WTC11 (cell line): ENCODE measurements around the gene KIF22.

Experiments
- CBFB ChIP-seq: sonication (generic); formaldehyde crosslinking; IDR thresholded peaks from 2 replicates; pipeline ENCODE4 v1.8.1; 2022; ENCODE audit warnings: mild to moderate bottlenecking, low read depth, missing genetic modification reagents
- CTCF ChIP-seq: fragments of 200-600 bp; IDR thresholded peaks from 2 replicates; pipeline ENCODE4 v1.8.0; 2022; ENCODE audit warnings: antibody characterized with exemption
- E2F1 ChIP-seq: sonication (generic); formaldehyde crosslinking; IDR thresholded peaks from 2 replicates; pipeline ENCODE4 v1.8.0; 2022; ENCODE audit warnings: mild to moderate bottlenecking, missing genetic modification reagents
- FOXP4 ChIP-seq: sonication (generic); formaldehyde crosslinking; IDR thresholded peaks from 2 replicates; pipeline ENCODE4 v1.8.0; 2022; ENCODE audit warnings: mild to moderate bottlenecking, missing genetic modification reagents
- IRF1 ChIP-seq: sonication (generic); formaldehyde crosslinking; IDR thresholded peaks from 2 replicates; pipeline ENCODE4 v1.8.0; 2023; ENCODE audit warnings: missing genetic modification reagents
- MAX ChIP-seq: sonication (generic); formaldehyde crosslinking; IDR thresholded peaks from 2 replicates; pipeline ENCODE4 v1.8.0; 2022; ENCODE audit warnings: mild to moderate bottlenecking, missing genetic modification reagents
- MLX ChIP-seq: sonication (generic); formaldehyde crosslinking; IDR thresholded peaks from 2 replicates; pipeline ENCODE4 v1.8.1; 2023; ENCODE audit warnings: mild to moderate bottlenecking, missing genetic modification reagents, moderate library complexity
- NFE2L1 ChIP-seq: sonication (generic); formaldehyde crosslinking; IDR thresholded peaks from 2 replicates; pipeline ENCODE4 v1.8.1; 2023; ENCODE audit warnings: missing genetic modification reagents
- ZNF138 ChIP-seq: sonication (generic); formaldehyde crosslinking; conservative IDR thresholded peaks from 2 replicates; pipeline ENCODE4 v1.8.1; 2022; ENCODE audit warnings: mild to moderate bottlenecking, moderate library complexity, missing genetic modification reagents
- ZNF532 ChIP-seq: fragments of 250-450 bp; sonication (Bioruptor Pico); IDR thresholded peaks from 2 replicates; pipeline ENCODE4 v1.9.0; 2021; ENCODE audit warnings: mild to moderate bottlenecking, borderline replicate concordance

GRCh38 chr16:29743475-29743826 lies 47.1 kb upstream of the KIF22 start:
- no peak for TF ChIP-seq CBFB (CRISPR knock-in tag)
- no peak for TF ChIP-seq CTCF
- TF ChIP-seq MLX, result no peak
- TF ChIP-seq MAX (CRISPR knock-in tag), result no peak
- TF ChIP-seq ZNF532 (CRISPR knock-in tag), result no peak
- TF ChIP-seq E2F1 (CRISPR knock-in tag), result no peak
- TF ChIP-seq NFE2L1 (CRISPR knock-in tag), result no peak
- no peak for TF ChIP-seq FOXP4 (CRISPR knock-in tag)
- TF ChIP-seq IRF1 (CRISPR knock-in tag), result no peak
- no peak for TF ChIP-seq ZNF138
